GM21723 (cell line): ENCODE data around the gene CAPN12.

Source experiments
- ATAC-seq: cut with Tn5 transposase; IDR thresholded peaks from one replicate; pipeline ENCODE4 v1.9.1; 2021; ENCODE audit warnings: mild to moderate bottlenecking, moderate library complexity; ENCODE audit not compliant: unreplicated experiment

CAPN12 gene

DNA sequence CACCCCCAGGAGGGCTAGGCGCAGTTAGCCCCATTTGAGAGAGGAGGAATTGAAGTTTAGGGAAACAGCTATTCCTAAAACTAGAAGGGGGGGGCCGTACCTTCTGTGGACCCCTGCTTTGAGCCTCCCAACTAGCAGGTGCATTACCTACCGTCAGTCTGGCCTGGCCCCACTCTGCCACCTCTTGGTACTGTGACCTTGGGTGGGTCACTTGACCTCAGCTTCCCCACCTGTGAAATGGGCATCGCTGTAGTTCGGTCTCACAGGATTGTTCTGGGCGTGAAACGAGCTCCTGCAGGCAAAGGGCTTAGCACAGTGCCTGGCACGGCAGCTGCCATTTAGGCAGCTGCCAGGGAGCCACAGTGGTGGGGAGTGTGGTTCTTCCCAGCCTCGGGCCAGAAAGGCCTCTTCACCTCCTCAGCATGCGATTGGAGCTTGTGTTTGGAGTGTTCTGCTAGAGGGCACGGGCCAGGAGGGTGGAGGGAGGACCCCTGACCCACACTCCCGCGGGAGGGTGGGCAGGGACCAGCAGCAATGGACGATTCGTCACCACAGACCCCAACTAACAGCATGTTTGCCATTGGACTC is 32.0 kb downstream of the CAPN12 start:
- no peak for ATAC-seq

DNA sequence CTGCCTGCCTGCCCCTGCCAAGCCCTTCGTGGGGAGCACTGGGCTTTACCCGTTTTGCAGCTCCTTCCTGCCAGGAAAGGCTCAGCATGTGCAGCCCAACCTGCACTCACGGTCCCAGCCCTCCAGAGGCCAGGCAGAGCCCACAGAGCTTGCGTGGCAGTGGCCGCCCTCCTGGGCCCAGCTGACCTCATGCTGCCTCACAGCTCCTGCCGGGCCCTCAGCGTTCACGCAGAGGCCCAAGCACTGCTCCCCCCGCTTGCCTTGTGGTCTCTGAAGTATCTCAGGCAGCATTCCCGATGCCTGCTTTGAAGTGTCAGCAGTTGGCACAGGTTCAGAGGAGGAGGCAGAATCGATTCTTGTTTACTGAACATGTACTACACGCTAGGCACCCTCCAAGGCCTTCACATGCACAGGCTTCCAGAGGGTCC is 32.5 kb downstream of the CAPN12 start:
- no peak for ATAC-seq

DNA sequence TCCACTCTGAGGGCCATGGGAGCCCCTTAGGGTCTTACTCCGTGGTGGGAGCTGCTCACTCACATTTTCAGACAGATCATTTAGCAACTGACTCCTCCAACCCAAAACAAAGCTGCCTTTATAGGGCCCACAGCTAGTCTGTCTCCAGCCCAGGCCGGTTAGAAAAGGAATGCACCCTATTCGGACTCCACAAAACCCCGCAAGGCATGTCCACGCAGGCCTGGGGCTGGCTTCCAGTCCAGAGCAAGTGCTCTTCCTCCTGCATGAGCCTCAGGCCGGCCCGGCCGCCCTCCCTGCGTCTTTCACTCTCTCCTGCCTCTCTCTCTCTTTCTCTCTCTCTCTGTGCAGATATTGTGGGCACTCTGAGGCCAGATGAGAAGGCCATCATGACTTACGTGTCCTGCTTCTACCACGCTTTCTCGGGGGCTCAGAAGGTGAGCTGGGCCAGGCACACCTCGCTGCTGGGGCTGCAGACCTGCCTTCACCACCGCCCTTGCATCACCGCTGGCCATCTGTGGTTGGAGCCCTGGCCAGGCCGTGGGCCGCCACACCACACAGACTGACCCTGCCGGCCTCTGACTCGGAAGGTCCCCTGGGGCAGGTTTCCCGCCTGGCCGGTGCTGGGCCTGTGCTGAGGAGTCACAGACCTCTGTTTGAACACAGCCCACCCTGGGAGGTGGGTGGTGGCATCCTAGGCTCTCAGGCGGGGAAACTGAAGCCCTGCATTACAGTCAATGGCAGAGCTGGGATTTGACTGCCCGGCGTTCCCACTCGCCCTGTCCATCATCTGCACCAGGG is 33.1 kb downstream of the CAPN12 start:
- ATAC-seq: no peak

DNA sequence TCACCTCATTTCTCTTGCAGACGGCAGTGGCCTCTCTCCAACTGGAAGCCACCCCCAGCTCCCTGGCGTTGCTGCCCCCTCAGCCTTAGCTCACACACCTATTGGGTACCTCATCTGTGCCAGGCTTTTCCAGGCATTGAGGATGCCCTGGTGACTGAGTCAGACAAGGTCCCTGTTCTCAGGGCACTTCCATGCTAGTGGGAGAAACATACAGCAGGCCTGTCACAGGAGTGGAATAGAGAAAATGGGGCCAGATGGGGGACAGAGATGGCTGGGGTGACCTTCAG is 33.9 kb downstream of the CAPN12 start:
- ATAC-seq: no peak

DNA sequence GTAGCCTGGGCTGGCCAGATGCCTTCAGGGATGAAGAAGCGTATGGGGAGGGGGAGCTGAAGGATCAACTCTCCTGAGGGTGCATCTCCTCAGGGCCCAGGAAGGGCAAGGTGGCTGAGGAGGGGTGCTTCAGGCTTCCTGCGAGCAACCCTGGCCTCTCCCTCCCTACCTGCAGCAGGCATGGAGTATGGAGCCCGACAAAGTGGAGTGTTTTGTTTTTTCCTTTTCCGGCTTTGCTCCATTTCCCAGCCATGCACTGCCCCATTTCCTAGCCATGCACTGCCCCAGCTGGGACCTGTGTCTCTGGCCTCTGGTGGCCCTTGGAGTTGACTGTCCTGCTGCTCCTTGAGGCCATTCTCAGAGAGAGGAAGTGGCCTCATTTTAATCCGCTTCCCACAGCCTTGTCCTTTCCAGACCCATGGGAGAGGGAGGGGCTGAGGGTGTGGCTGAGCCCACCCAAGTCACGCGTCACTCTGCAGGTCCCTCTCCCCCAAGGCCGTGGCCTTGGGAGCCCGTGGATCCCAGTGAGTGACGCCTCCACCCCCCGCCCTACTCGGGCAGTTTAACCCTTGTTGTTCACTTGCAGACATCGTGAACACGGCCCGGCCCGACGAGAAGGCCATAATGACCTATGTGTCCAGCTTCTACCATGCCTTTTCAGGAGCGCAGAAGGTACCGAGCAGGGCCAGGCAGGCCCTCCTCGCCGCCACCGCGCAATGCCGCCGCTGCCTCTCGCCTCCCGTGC is 34.4 kb downstream of the CAPN12 start:
- no peak for ATAC-seq

DNA sequence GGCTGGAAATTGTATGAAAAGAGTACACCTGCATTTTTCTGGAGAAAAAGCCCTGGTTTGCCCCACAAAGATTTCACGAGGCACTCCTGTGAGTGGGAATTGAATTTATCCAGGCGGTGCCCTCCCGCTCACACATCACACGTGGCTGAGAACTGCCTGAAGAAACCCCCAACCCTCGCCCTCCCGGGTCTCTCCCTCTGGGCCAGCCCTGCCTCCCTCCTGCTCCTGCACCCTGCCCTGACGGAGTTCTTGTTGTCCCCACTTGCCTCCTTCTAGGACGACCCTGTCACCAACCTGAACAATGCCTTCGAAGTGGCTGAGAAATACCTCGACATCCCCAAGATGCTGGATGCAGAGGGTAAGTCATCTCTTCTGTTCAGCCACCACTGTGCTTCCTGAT is 35.2 kb downstream of the CAPN12 start:
- ATAC-seq: no peak

DNA sequence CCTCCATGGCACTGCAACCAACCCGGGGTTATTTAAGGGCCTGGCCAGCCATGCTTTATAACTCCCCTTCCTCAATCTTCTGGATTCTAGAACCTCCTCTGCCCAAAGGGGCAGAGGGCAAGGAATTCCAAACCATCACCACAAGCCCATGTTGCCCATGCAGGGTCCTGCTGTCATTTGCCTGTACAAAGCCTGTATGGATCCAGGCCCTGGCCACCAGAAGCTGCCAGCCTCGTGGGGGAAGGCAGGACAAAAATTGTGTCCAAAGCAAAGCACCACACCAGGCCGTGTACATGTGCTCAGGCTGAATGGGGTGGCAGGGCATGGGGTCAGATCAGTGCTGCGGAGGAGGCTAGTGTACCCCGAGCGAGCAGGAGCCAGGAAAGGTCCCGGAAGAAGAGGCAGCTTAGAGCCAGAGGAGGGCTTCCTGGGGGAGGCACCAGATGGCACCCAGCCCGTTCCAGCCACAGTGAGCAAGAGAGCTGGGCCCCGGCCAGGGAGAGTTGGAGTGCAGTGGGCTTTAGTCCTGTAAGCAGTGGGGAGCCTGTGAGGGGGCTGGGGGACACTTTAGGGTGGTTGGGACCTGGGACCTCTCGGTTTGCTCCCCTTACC is 35.8 kb downstream of the CAPN12 start:
- no peak for ATAC-seq

DNA sequence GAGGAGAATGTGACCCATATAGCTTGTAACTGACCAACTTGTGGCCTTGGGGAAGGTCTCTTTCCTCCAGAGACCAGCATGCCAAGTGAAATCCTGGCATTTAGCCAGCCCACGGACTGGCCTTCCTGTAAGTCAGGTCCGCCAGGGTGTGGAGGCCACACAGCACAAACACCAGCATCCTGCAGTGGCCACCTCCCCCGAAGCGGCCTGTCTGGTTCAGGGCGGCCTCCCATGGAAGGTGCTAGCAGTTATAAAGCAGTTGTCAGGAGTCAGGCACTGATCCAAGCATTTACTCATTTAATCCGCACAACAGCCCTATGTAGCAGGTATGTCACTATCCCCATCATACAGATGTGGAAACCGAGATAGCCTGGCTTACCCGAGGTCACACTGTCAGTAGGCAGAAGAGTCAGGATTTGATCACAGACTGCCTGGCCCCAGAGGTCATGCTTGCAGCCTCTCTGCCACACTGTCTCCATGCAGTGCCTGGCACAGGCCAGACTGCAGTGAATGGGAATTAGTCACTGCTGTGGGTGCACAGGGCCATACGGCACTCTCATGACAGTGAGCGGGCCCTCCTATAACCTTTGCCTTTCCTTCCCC is 36.7 kb downstream of the CAPN12 start:
- no peak for ATAC-seq

DNA sequence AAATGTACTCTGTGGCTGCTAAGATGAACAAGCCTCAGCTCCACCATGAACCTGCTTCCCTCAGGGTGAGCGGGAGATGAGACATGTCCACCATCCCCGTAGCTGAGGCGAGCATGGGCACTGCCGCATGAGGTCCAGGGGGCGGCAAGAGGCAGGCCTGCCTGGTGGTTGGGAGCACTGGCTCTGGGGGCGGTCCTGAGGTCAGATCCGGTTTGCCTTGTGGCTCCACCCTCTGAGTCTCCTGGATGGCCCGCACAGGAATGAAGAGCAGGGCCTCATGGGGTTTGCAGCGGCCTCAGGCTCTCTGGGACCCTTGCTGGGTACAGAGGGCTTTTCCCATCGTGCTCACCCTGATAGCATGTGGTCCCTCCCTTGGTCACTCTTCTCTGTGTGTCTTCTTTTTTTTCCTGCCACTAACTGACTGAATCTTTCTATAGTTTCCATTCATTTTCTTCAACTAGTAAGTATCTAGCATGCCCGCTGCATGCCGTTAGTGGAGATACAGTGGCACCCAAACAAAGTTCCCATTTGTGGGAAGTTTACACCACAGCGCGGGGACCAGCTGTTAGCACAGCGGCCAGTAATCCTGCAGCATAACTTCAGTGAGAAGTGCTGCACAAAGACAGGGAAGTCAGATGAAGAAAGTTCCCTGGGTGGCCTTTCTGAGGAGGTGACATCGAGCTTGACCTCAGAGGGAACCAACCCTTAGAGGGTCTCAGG is 37.3 kb downstream of the CAPN12 start:
- ATAC-seq: no peak

DNA sequence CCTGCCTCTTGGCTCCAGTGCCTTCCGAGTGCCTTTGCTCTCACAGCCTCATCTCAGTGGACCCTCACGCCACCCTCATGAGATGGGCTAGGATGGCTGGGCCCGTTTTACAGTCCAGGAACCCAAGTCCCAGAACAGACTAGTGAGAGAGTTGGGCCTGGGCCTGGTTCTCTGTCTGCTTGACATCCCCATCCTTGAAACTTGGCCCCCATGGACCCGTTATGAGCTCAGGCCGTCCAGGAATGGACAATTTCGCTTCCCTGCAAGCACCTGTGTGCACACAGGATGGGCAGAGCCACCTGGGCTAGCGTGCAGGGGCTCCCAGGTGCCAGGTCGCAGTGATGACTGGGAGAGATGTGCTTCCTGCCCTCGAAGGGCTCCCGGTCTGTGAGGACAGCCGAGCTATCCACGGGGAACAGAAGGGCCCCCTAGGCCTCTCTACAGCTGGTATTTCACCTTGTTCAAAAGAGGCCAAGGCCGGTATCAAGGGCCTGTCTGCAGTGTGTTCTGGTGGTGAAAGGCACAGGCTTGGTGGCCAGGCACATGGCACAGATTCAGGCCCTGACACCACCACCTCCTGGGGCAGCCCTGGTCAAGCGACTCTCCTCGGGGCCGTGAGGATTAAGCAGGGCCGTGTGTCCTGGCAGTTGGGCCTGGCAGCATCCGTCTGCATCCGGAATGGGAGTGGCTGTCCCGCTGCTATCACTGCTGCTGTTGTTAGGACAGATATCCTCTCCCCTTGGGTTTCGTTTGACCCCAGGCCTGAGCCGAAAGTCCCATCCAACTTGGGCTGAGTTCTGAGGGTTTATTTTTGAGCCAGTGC is 38.9 kb downstream of the CAPN12 start:
- ATAC-seq: no peak

DNA sequence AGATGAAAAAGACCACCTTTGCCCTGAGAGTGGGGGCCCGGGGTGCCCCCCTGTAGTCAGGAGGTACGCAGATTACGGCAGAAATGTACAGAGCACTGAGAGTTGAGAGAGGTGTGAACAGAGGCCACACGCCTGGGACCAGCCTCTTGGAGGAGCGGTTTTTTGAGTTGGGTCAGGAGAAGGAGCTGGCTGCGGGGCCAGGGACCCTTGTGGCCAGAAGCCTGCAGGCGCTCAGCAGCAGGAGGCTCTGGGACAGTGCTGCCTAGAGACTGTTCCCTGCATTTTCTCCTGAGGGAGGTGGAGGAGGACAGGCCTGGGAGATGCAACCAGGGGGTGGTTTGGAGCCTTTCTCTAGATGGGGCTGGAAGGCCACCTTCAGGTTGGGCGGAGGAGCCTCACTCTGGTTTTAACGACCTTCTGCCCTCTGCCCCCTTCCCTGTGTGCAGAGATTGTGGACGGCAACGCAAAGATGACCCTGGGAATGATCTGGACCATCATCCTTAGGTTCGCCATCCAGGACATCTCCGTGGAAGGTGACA is 39.7 kb downstream of the CAPN12 start:
- no peak for ATAC-seq

DNA sequence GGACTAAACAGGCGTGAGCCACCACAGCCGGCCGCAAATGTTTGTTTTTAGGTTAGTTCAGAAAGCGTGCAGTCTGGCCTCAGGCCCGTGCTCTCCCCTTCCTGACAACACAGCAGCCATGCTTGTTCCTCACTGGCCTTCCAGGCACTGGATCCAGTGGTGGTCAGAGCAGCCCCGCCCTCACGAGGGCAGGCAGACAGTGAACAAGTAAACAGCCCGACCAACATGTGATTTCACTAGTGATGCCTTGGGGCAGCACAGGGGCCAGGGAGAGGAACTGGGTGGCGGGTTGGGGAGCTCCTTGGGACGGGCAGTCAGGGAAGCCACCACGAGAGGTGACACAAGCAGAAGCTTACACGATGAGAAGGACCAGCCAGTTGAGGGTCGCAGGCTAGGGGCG is 40.8 kb downstream of the CAPN12 start:
- ATAC-seq: no peak

DNA sequence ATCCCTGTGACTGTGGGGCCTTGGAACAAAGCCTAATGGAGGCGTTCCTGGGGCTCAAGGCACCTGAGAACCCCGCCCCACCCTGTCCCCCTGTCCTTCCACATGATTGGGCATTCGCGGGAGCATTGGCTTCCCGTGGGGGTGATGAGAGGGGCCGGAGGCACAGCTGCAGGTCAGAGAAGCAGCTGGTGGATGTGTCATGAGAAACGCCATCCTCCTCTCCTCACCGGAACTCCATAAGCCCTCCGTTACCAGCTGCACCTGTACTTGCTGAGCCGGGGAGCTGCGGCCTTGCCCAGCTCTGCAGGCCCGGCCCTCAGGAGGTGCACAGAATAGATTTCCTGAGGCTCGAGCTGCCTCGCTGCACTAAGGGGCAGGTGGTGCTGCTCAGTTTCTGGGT is 42.0 kb downstream of the CAPN12 start:
- ATAC-seq: no peak

DNA sequence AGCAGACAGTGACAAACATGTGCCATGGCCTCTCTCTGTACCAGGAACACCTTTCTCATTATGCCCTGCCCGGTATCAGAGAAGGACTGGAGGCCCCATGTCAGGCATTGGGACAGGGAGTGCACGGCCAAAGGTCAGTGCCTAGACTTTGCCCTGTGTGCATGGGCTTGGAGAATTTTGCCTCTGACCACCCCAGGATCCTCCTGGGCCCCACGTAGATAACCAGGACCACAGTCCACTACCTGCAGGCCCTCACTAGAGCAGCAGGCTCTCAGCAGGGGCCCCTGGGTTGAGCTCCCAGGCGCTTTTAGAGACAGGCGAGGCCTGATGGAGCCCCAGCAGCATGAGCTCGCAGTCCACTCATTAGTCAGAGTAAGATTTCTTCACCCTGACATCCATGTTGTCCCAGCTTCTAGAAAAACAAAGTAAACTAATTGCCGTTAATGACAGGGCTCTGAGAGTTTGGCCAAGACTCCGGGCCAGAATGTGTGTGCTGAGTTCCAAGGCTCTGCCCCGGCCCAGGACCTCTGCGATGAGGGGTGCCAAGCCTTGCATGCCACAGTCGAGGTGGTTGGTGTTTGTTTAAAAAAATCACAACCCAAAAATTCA is 42.7 kb downstream of the CAPN12 start:
- no peak for ATAC-seq

DNA sequence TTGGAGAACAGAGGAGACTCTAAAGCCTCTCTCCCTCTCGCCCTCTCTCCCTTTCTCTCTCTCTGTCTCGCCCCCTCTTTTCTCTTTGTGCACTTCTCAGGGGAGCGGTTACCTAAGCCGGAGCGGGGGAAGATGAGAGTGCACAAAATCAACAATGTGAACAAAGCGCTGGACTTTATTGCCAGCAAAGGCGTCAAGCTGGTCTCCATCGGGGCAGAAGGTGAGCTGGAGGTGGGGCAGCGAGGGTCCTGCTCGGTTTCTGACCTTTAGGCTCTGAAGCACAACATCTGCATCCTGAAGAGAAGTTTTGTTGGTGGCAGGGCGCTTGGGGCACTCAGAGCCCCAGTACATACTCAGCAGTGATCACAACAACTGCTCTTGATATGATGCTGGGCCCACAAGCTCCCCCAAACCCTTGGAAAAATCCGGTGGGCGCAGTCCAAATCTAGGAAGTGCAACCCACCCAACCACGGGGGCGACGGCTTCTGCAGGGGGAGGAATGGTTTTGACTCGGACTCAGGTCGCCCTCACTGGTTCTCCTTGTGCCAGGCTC is 43.3 kb downstream of the CAPN12 start:
- no peak for ATAC-seq

DNA sequence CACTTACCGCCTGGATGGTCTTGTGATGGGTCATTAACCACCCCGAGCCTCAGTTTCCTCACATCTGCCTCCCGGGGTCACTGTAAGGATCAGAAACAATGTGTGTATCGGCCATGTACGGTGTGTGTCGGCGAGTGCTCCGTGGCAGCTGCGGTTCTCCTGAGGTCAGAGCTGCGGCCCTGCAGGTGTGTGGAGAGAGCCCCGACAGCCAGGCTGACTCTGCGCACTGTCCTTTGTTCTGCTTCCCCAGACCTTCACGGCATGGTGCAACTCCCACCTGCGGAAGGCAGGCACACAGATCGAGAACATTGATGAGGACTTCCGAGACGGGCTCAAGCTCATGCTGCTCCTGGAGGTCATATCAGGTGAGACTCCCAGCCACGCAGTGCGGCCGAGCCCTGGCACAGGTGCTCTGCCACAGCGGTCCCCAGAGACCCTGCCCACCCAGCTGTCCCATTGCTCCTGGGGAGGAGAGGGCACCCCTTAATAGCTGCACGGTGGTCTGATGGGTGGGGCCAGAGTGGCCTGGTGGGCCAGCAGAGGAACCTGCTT is 43.8 kb downstream of the CAPN12 start:
- no peak for ATAC-seq

DNA sequence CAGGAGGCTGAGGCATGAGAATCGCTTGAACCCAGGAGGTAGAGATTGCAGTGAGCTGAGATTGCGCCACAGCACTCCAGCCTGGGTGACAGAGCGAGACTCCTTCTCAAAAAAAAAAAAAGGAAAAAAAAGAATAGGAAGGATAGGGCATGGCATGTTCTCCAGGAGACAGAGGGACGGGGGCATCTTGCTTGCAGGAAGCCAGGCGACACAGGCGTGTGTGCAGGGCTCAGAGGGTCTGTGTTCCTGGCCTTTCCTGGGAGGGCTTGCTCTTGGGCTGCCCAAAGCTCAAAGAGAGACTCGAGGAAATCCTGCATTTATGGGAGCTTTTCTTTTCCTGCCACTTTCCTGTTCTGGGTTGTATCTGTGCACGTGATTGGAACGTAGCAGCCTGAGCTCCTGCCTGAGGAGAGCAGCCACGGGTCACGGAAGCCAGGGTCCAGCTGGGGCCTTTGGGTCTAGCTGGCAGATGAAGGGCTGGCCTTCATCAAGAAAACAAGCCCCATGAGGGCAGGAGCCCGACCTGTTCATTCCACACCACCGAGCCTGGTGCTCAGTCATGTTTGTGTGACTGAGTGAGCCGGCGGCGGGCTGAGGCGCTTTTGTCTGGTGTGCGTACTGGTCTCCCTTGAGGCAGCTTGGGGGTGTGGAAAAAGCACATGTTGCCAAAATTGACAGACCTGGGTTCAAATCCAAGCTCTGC is 44.5 kb downstream of the CAPN12 start:
- no peak for ATAC-seq

DNA sequence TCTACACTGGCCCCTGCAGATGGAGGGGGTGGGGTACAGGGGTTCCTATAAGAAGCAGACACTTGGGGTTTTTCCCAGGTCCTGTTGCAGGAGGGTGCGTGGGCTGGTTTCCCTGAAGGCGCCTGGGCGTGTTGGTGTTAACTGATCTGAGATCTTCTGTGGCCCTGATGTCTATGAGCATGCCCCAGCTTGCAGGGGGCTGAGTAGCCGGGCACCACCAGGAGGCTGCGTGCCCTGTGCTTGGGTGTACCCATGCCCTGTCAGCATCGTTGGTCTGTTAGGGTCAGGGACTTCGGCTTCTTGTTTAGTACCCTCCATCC is 45.3 kb downstream of the CAPN12 start:
- ATAC-seq: no peak
